Measurements from ENCODE around the gene TMPRSS11E. TPM values are rescaled to one million over a fixed set of nuclear protein-coding genes. Genes with fewer than 3 reads are reported as not detected.
"Not testable (repeated sequence)": the region's sequence is repeated elsewhere in the genome, so short reads cannot be mapped to it uniquely, and the experiment has no call there.

Gene TMPRSS11E
- total RNA-seq, 1 experiment from 2014 or later = 1.9 TPM

DNA sequence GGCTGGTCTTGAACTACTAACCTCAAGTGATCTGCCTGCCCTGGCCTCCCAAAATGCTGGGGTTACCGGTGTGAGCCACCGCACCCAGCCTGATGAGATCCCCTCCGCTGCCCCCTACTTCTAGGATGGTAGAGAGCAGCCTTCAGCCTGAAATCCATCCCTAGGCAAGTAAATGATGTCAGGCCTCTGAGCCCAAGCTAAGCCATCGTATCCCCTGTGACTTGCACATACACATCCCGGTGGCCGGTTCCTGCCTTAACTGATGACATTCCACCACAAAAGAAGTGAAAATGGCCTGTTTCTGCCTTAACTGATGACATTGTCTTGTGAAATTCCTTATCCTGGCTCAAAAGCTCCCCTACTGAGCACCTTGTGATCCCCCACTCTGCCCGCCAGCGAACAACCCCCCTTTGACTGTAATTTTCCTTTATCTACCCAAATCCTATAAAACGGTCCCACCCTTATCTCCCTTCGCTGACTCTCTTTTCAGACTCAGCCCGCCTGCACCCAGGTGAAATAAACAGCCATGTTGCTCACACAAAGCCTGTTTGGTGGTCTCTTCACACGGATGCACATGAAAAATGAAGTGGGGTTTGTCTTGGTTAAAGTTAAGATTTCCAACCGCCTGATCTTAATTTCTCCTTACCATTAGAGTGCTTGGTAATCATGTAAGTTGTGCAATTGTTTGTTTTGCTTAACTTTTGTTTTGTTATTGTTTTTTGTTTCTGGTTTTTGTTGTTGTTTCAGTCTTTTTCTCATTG is 41.4 kb upstream of the TMPRSS11E start:
- H3K9me3 Mint-ChIP-seq; H3K36me3 Mint-ChIP-seq; H3K27me3 Mint-ChIP-seq (ENCODE audit: low read depth): not testable (repeated sequence)
- POLR2A ChIA-PET = interaction anchor here (1.0 kb wide), 1 partner anchor 9 kb away, joined by 3 read pairs; no protein-coding TSS in a partner anchor
- H3K4me1 Mint-ChIP-seq = peaks cover 84% of the 10 kb centered on the region
- peak overlapping the region; percentile 76 for H3K4me3 Mint-ChIP-seq
- peak; percentile 78 for ATAC-seq
- CTCF ChIA-PET = interaction anchor here (0.6 to 1.4 kb wide), 2 partner anchors 16 to 134 kb away, joined by 3 read pairs; no protein-coding TSS in a partner anchor
- peak; percentile 98 for TF ChIP-seq TEAD1 (CRISPR knock-in tag; IDR thresholded peaks at IDR 0.05)
- TF ChIP-seq, protein P1, sequence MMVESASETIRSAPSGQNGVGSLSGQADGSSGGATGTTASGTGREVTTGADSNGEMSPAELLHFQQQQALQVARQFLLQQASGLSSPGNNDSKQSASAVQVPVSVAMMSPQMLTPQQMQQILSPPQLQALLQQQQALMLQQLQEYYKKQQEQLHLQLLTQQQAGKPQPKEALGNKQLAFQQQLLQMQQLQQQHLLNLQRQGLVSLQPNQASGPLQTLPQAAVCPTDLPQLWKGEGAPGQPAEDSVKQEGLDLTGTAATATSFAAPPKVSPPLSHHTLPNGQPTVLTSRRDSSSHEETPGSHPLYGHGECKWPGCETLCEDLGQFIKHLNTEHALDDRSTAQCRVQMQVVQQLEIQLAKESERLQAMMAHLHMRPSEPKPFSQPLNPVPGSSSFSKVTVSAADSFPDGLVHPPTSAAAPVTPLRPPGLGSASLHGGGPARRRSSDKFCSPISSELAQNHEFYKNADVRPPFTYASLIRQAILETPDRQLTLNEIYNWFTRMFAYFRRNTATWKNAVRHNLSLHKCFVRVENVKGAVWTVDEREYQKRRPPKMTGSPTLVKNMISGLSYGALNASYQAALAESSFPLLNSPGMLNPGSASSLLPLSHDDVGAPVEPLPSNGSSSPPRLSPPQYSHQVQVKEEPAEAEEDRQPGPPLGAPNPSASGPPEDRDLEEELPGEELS (CRISPR knock-in tag; IDR thresholded peaks at IDR 0.05) = peak; percentile 82; the same call in 1 of the 2 replicates
- TF ChIP-seq ETV6 (CRISPR knock-in tag; IDR thresholded peaks at IDR 0.05) = 0 out of 2 replicates have a peak, but pooled peaks have one; percentile 55
- peak; percentile 73; the same call in 1 of the 2 replicates for TF ChIP-seq GTF2I (CRISPR knock-in tag; conservative IDR thresholded peaks at IDR 0.05)
- TF ChIP-seq FOXK1 (CRISPR knock-in tag; IDR thresholded peaks at IDR 0.05) = peak; percentile 57
- peak; percentile 93 for TF ChIP-seq ZNF416 (CRISPR knock-in tag; IDR thresholded peaks at IDR 0.05)
- TF ChIP-seq, protein P2, sequence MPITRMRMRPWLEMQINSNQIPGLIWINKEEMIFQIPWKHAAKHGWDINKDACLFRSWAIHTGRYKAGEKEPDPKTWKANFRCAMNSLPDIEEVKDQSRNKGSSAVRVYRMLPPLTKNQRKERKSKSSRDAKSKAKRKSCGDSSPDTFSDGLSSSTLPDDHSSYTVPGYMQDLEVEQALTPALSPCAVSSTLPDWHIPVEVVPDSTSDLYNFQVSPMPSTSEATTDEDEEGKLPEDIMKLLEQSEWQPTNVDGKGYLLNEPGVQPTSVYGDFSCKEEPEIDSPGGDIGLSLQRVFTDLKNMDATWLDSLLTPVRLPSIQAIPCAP (CRISPR knock-in tag; IDR thresholded peaks at IDR 0.05) = 0 out of 2 replicates have a peak, but pooled peaks have one; percentile 73
- TF ChIP-seq, protein P3, sequence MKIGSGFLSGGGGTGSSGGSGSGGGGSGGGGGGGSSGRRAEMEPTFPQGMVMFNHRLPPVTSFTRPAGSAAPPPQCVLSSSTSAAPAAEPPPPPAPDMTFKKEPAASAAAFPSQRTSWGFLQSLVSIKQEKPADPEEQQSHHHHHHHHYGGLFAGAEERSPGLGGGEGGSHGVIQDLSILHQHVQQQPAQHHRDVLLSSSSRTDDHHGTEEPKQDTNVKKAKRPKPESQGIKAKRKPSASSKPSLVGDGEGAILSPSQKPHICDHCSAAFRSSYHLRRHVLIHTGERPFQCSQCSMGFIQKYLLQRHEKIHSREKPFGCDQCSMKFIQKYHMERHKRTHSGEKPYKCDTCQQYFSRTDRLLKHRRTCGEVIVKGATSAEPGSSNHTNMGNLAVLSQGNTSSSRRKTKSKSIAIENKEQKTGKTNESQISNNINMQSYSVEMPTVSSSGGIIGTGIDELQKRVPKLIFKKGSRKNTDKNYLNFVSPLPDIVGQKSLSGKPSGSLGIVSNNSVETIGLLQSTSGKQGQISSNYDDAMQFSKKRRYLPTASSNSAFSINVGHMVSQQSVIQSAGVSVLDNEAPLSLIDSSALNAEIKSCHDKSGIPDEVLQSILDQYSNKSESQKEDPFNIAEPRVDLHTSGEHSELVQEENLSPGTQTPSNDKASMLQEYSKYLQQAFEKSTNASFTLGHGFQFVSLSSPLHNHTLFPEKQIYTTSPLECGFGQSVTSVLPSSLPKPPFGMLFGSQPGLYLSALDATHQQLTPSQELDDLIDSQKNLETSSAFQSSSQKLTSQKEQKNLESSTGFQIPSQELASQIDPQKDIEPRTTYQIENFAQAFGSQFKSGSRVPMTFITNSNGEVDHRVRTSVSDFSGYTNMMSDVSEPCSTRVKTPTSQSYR (CRISPR knock-in tag; IDR thresholded peaks at IDR 0.05) = peak; percentile 61; the same call in 1 of the 2 replicates
- peak; percentile 17; the same call in 1 of the 2 replicates for TF ChIP-seq NFE2L1 (CRISPR knock-in tag; IDR thresholded peaks at IDR 0.05)
- peak; percentile 68 for DNase-seq (ENCODE audit: low spot score)
- peak overlapping the region; percentile 100 for H3K27ac Mint-ChIP-seq

DNA sequence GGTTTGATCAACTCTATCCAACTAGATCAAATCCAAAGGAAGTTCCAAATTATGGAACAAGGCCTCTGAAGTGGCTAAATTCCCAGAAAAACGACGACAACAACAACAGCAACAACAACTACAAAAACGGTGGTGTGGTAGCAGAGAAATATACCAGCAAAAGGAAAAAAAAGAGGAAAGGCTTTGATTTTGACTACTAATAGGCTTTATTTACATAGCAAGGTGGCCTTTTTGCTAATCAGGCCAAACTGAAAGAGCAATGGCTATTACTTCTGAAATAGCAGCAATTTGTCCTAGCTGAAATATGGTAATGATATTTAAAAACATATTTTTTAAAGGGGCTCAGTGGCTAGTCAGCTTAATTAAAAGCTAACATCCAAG is 40.8 kb upstream of the TMPRSS11E start:
- CTCF ChIA-PET = no interaction called here
- H3K27ac Mint-ChIP-seq = peak overlapping the region; percentile 100

More for the DNA sequence above, 40.8 kb upstream of the TMPRSS11E start:
- TF ChIP-seq, protein P4, sequence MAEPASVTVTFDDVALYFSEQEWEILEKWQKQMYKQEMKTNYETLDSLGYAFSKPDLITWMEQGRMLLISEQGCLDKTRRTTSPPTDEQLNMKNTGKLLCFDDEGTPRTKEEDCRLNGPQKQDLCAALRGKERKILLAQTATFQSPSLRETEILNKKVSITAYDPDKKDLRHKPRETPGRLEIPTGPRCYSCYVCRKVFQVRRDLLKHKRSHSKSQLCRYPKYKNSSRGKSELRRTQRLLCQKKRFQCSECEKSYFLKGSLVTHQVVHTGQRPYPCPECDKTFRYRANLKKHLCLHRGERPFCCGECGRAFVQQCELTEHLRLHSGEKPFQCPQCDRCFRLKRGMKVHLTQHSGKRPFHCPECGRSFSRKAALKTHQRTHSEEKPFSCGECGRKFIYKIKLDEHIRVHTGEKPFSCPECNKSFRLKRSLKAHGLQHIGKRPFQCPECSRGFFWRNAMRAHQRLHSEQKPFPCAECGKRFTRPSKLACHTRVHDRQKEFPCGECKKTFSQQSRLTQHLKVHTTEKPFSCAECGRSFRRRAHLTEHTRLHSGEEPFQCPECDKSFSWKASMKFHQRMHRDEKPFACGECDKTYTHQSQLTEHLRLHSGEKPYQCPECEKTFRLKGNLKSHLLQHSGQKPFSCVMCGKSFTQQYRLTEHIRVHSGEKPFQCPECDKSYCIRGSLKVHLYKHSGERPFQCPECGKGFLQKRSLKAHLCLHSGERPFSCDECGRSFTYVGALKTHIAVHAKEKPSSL (CRISPR knock-in tag; conservative IDR thresholded peaks at IDR 0.05) = peak; percentile 83
- TF ChIP-seq, protein P5, sequence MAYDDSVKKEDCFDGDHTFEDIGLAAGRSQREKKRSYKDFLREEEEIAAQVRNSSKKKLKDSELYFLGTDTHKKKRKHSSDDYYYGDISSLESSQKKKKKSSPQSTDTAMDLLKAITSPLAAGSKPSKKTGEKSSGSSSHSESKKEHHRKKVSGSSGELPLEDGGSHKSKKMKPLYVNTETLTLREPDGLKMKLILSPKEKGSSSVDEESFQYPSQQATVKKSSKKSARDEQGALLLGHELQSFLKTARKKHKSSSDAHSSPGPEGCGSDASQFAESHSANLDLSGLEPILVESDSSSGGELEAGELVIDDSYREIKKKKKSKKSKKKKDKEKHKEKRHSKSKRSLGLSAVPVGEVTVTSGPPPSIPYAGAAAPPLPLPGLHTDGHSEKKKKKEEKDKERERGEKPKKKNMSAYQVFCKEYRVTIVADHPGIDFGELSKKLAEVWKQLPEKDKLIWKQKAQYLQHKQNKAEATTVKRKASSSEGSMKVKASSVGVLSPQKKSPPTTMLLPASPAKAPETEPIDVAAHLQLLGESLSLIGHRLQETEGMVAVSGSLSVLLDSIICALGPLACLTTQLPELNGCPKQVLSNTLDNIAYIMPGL (CRISPR knock-in tag; IDR thresholded peaks at IDR 0.05) = no peak
- TF ChIP-seq ZNF416 (CRISPR knock-in tag; IDR thresholded peaks at IDR 0.05) (0 out of 2 replicates have a peak, but pooled peaks have one; percentile 3), SMAD4 (CRISPR knock-in tag; IDR thresholded peaks at IDR 0.05) (no peak)
- no peaks in the 10 kb centered on the region for H3K9me3 Mint-ChIP-seq
- DNase-seq (ENCODE audit: low spot score) = no peak
- ATAC-seq = no peak
- POLR2A ChIA-PET = interaction anchor here (1.2 kb wide), 1 partner anchor 57 kb away, joined by 5 read pairs; the partner anchor contains the start of gene YTHDC1
- H3K4me1 Mint-ChIP-seq = peaks cover 82% of the 10 kb centered on the region
- no peaks in the 10 kb centered on the region; the same call in 1 of the 2 replicates for H3K27me3 Mint-ChIP-seq (ENCODE audit: low read depth)
- H3K36me3 Mint-ChIP-seq = no peaks in the 10 kb centered on the region
- peak overlapping the region; percentile 76 for H3K4me3 Mint-ChIP-seq
